Small intestine (tissue), 7 donors: ENCODE measurements around the gene STAT4. TPM values are rescaled to one million over a fixed set of nuclear protein-coding genes. Genes with fewer than 3 reads are reported as not detected.

Experiments used
- DNase-seq, 2 donors: peaks; one replicate each; pipeline versions ENCODE4 v3.0.0 to v3.0.0-alpha.2; 2013
- FAIRE-seq: peaks from 2 replicates; lab custom pipeline; 2012; peaks lifted over from hg19 to GRCh38; lab: Jason Lieb, UNC
- H3K27ac ChIP-seq, 3 donors: one replicate each; pipeline ENCODE4 v1.5.1; 2013; ENCODE audit warnings: low read length in 2 of 3, mild to moderate bottlenecking in 2 of 3, control low read depth in 1 of 3, inconsistent platforms in 1 of 3, low read depth in 1 of 3, moderate library complexity in 1 of 3
- H3K27me3 ChIP-seq, 3 donors: one replicate each; pipeline ENCODE4 v1.6.1; 2013; ENCODE audit warnings: low read length in 3 of 3, inconsistent platforms in 1 of 3; ENCODE audit not compliant: control insufficient read depth in 3 of 3, insufficient read depth in 3 of 3
- H3K36me3 ChIP-seq, 3 donors: one replicate each; pipeline ENCODE4 v1.6.1; 2013; ENCODE audit warnings: low read length in 3 of 3, inconsistent platforms in 1 of 3, low read depth in 1 of 3, mild to moderate bottlenecking in 1 of 3, moderate library complexity in 1 of 3; ENCODE audit not compliant: control insufficient read depth in 3 of 3, insufficient read depth in 2 of 3
- H3K4me1 ChIP-seq, 3 donors: one replicate each; pipeline ENCODE4 v1.6.1; 2013; ENCODE audit warnings: low read length in 2 of 3, inconsistent platforms in 1 of 3, low read depth in 1 of 3, mild to moderate bottlenecking in 1 of 3, moderate library complexity in 1 of 3; ENCODE audit not compliant: control insufficient read depth in 3 of 3, insufficient read depth in 2 of 3
- H3K4me3 ChIP-seq, 3 donors: one replicate each; pipeline ENCODE4 v1.5.1; 2013; ENCODE audit warnings: low read length in 3 of 3, control low read depth in 1 of 3, inconsistent platforms in 1 of 3, low read depth in 1 of 3, mild to moderate bottlenecking in 1 of 3, moderate library complexity in 1 of 3
- H3K9me3 ChIP-seq, 2 donors: one replicate each; pipeline ENCODE4 v1.6.1; 2013; ENCODE audit warnings: low read depth in 1 of 2, low read length in 1 of 2; ENCODE audit not compliant: control insufficient read depth in 2 of 2, insufficient read depth in 1 of 2
- WGBS, 3 donors: extraction: QIAGEN DNeasy Blood & Tissue Kit; methylation state at CpG; one replicate each; pipeline ENCODE4 v1.1.7; 2013; 5-methylcytosine and 5-hydroxymethylcytosine counted together
- polyA plus RNA-seq, 4 donors: library from polyadenylated mRNA; stranded (reverse) in 3 of 4; unstranded in 1 of 4; fragments of 200-250 nt in 3 of 4; fragments of 120-200 nt in 1 of 4; gene quantifications; one replicate each; pipeline versions ENCODE4 v1.2.1 to v1.2.3, GENCODE V29; 2013
- donor health status: healthy with polysubstance abuse.
- donor health status: control.
- donor health status: control.
- donor health status: Bipolar disorder and iron deficiency.
- donor health status: healthy.

Gene STAT4
- polyA plus RNA-seq, 4 donors = 1.0 to 2.8 (median 1.6) TPM

DNA sequence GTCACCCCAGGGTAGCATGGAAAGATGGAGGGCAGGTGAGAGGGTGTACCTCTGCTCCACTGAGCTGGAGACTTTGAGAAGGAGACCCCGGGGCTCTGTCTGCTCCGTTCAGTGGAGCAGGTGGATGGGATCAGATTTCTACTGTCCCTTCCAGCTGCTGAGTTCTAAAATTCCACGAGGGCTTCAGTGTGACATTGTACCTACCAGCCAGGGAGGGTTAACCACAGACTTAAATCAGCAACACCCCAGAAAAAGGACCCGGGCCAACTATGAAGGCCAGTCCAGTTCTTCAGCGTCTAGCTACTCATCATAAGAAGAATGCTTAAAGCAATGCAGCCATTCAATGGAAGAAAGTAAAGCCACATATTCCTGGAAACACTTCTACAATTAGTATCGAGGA is 160.7 kb downstream of the STAT4 start:
- DNase-seq (no peak), FAIRE-seq (no peak)

DNA sequence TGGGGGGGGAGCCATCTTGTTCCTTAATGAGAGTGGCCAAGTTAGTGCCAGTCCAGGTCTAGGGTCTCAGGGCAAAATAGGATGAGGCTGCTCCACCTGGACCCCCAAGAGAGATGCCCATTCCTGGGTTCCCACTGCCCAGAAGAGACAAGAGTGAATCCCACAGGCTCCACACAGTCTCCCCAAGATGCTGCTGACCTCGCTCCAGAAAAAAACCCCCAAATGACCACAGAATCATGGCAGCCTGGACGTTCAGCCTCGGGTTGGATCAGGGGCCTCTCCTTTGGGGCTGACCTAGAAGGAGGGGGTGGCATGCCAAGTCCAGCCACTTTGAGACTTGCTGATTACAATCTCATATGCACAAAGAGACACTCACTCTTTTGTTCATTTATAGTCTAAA is 161.9 kb downstream of the STAT4 start:
- peaks cover 42 to 69% (median 42%) of the 10 kb centered on the region in 3 donors for H3K36me3 ChIP-seq
- DNase-seq = no peak
- no peak overlapping the region for H3K27ac ChIP-seq
- no peaks in the 10 kb centered on the region for H3K4me1 ChIP-seq
- H3K27me3 ChIP-seq = no peaks in the 10 kb centered on the region
- 92 to 98% (median 93%) methylated on average over 3 of the region's 3 CpGs for WGBS, 3 donors
- H3K9me3 ChIP-seq = no peaks in the 10 kb centered on the region
- no peak for FAIRE-seq
- H3K4me3 ChIP-seq = no peak overlapping the region

More for the DNA sequence above, 160.7 kb downstream of the STAT4 start:
- WGBS, 3 donors = 82 to 87% (median 86%) methylated on average over 6 of the region's 6 CpGs
- H3K9me3 ChIP-seq = no peaks in the 10 kb centered on the region
- H3K27ac ChIP-seq = no peak overlapping the region
- no peaks in the 10 kb centered on the region for H3K27me3 ChIP-seq
- H3K36me3 ChIP-seq = peaks cover 42 to 71% (median 44%) of the 10 kb centered on the region in 3 donors
- H3K4me1 ChIP-seq = no peaks in the 10 kb centered on the region
- H3K4me3 ChIP-seq = no peak overlapping the region

DNA sequence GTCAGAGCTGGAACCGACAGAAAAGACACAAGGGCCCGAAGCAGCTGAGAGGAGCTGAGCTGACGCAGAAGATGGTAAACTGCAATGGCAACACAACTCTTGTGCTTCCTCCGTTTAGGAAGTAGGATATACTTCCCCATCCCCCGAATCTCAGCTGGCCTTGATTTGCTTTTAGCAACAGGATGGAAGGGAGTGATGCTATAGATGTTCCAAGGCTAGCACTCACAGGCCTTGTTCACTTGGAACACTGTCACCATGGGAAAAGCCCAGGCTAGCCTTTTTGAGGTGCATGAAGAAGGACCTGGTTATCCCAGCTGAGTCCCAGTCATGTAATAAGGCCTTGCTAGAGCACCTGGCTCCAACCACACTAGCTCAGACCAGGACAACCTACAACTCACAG is 162.9 kb downstream of the STAT4 start:
- no peaks in the 10 kb centered on the region for H3K9me3 ChIP-seq
- no peak for FAIRE-seq
- peaks cover 39 to 66% (median 43%) of the 10 kb centered on the region in 3 donors for H3K36me3 ChIP-seq

DNA sequence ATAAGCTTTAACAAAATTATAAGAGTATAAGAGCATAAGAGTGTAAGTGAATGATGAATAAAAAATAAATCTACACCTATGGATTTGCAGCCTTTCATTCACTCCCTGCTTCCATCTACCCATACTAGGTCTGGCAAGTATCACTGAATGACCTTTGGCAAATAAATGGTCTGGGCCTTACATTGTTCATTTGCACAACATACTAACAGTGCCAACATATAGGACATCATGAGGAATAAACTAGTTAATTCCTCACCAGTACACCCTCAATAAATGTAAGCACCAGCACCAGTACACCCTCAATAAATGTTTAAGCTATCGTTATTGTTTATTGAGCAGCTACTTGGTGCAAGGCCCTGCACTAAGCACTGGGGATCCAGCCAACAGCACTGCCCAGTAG is 163.7 kb downstream of the STAT4 start:
- Histone ChIP-seq H3K27ac (no peak overlapping the region), H3K36me3 (peaks cover 43 to 61% (median 45%) of the 10 kb centered on the region in 3 donors), H3K4me1 (no peaks in the 10 kb centered on the region), H3K27me3 (no peaks in the 10 kb centered on the region), H3K4me3 (no peak overlapping the region), H3K9me3 (no peaks in the 10 kb centered on the region)
- 92 to 100% (median 100%) methylated on average over 1 of the region's 1 CpG for WGBS, 3 donors
- FAIRE-seq (no peak), DNase-seq (no peak)

More for the DNA sequence above, 162.9 kb downstream of the STAT4 start:
- Histone ChIP-seq H3K4me1 (no peaks in the 10 kb centered on the region), H3K27me3 (no peaks in the 10 kb centered on the region), H3K4me3 (no peak overlapping the region), H3K27ac (no peak overlapping the region)
- 94 to 96% (median 94%) methylated on average over 5 of the region's 5 CpGs for WGBS, 3 donors
- DNase-seq = no peak

DNA sequence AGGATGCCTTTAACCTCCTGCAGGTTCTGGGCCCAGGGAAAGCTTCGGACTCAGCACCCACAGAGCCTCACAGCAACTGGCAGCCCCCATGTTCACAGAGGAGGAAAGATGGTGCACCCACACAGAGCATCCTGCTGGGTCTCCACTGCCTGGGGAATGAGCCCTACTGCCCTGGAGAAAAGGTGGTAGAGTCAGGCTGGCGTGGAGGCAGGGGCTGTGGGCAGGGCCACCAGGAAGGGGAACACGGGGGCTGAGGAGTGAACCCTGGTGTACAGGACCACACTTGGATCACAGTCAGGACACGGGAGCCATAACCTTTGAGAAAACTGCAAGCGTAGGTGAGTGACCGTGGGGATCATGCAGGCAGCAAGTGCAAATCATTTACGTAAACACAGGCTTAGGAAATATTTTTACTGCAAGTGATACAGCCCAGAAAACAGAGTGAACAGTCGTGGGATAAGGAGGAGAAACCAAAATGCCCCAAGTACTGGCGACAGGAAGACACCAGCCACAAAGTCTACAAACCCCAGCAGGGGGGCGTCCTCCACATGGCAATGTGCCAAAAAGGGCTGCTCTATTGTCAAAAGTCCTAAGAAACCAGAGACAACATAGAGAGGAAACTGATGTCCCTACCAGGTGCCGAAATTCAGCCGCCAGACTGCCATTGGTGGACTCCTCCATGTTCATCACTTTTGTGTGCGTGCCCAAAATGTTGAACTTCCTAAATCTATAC is 164.4 kb downstream of the STAT4 start:
- Histone ChIP-seq H3K27ac (no peak overlapping the region), H3K36me3 (peaks cover 44 to 60% (median 47%) of the 10 kb centered on the region in 3 donors), H3K27me3 (no peaks in the 10 kb centered on the region), H3K4me1 (no peaks in the 10 kb centered on the region), H3K9me3 (no peaks in the 10 kb centered on the region), H3K4me3 (no peak overlapping the region)
- 82 to 93% (median 88%) methylated on average over 13 of the region's 13 CpGs for WGBS, 3 donors
- no peak for FAIRE-seq
- no peak for DNase-seq

DNA sequence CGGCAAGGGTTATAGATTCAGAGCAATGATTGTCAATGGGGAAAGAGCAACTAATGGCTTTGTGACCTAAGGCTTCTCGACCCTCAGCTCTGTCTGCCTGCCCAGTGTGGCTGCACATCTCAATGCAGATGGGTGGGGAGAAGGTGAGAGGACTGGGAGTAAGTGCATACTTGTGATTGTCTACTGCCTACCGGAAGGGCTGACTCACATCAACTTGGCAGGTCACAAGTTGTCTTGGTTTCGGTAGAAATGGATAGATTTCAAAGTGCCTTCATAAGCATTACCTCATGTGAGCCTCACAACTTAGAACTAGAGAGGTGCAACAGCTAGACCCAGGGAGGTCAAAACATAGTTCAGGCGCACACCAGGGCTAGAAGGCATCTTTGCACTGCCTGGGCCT is 166.2 kb downstream of the STAT4 start:
- Histone ChIP-seq H3K27me3 (no peaks in the 10 kb centered on the region), H3K27ac (no peak overlapping the region), H3K36me3 (peaks cover 40 to 67% (median 44%) of the 10 kb centered on the region in 3 donors), H3K4me3 (no peak overlapping the region), H3K4me1 (peaks cover 0 to 13% (median 0%) of the 10 kb centered on the region in 3 donors), H3K9me3 (no peaks in the 10 kb centered on the region)
- FAIRE-seq (no peak), DNase-seq (no peak)
- WGBS, 3 donors = 86 to 90% (median 87%) methylated on average over 5 of the region's 5 CpGs

DNA sequence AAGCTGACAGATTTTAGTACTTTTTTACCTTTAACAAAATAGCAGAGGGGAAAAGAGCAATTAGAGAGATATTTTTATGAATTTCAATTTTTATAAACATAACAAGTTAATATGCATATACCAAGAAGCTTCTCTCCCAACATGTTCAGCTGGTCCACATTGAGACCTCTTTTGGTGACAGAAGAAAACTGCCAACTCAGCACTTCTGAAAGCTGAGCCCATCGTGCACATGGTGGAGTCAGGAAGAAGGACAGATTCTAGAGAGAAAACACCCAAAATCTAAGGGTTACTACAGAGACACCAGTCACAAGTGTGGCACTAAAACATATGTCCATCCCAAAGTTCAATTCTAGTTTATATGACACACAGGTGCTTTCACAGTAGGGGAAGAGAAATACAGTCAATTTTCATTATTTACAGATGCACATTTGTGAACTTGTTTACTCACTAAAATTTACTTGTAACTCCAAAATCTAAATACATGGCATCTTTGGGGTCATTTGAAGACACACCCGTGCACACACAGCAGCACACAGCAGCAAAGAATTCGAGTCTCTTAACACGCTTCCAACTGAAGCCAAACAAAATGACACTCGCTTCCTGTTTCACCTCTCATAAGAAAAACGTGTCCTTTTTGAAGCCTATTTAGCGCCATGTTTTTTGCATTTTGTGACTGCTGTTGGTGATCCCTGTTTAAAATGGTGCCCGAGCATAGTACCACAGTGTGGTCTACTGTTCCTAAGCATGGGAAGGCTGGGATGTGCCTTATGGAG is 168.3 kb downstream of the STAT4 start:
- DNase-seq = no peak
- H3K27me3 ChIP-seq = no peaks in the 10 kb centered on the region
- 84 to 96% (median 84%) methylated on average over 8 of the region's 8 CpGs for WGBS, 3 donors
- no peak overlapping the region for H3K27ac ChIP-seq
- H3K4me1 ChIP-seq = peaks cover 0 to 13% (median 0%) of the 10 kb centered on the region in 3 donors
- H3K36me3 ChIP-seq = peaks cover 36 to 62% (median 44%) of the 10 kb centered on the region in 3 donors
- H3K9me3 ChIP-seq = no peaks in the 10 kb centered on the region
- FAIRE-seq = no peak
- no peak overlapping the region for H3K4me3 ChIP-seq

DNA sequence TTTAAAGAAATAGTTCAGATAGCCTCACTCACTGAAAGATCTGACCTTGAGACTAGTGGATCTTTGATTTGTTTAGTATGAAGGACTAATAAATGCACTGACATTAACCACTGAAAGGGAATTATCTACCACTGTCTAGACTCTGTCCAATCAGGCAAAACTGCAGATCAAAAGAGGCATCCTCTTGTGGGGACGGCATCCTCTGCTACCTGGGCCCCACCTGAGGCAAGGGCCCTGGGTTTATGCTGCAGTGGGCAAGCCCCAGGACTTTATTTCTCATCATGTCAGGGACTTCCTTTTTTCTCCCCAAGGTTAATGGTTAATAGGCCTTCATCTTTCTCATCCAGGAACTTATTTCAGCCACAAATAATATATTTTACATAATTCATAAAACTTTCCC is 169.1 kb downstream of the STAT4 start:
- no peak for FAIRE-seq
- Histone ChIP-seq H3K27me3 (no peaks in the 10 kb centered on the region), H3K36me3 (peaks cover 36 to 60% (median 46%) of the 10 kb centered on the region in 3 donors), H3K9me3 (no peaks in the 10 kb centered on the region), H3K27ac (no peak overlapping the region), H3K4me3 (no peak overlapping the region), H3K4me1 (peaks cover 0 to 13% (median 0%) of the 10 kb centered on the region in 3 donors)
- WGBS, 3 donors = 83 to 100% (median 87%) methylated on average over 1 of the region's 1 CpG
- no peak for DNase-seq
